Measurements from ENCODE around the gene NHEJ1.

Gene NHEJ1

GRCh38 chr2:219168932-219169331 is 8.3 kb upstream of the NHEJ1 start:
- no peak overlapping the region for H3K4me2 ChIP-seq (ENCODE audit: low read length)
- H3K36me3 ChIP-seq (ENCODE audit: control insufficient read depth, low read length): peaks cover 26% of the 10 kb centered on the region
- TF ChIP-seq EZH2phosphoT487 (IDR thresholded peaks at IDR 0.05; ENCODE audit: borderline replicate concordance, low read length) (no peak), CTCF (IDR thresholded peaks at IDR 0.05; ENCODE audit: low read depth, low read length, poor library complexity, severe bottlenecking) (no peak)
- no peak overlapping the region for H3K27ac ChIP-seq (ENCODE audit: low read depth, low read length)
- no peaks in the 10 kb centered on the region for H4K20me1 ChIP-seq (ENCODE audit: control insufficient read depth, insufficient read depth, low read depth, low read length)
- no peaks in the 10 kb centered on the region for H3K27me3 ChIP-seq (ENCODE audit: control insufficient read depth, low read length)
- no peaks in the 10 kb centered on the region for H3K4me1 ChIP-seq (ENCODE audit: control insufficient read depth, low read length)
- no peaks in the 10 kb centered on the region for H3K9me3 ChIP-seq (ENCODE audit: control insufficient read depth, insufficient read depth, low read length)
- no peak overlapping the region for H3K4me3 ChIP-seq (ENCODE audit: low read length)
- peaks cover 7% of the 10 kb centered on the region; the same call in 1 of the 2 replicates for H3F3A ChIP-seq (ENCODE audit: control insufficient read depth, insufficient read depth)
- H3K9me2 ChIP-seq (replicated peaks; ENCODE audit: control insufficient read depth, low read length): no peaks in the 10 kb centered on the region
- H3K79me2 ChIP-seq (ENCODE audit: control insufficient read depth, low read length): no peaks in the 10 kb centered on the region

GRCh38 chr2:219168526-219168925 is 7.9 kb upstream of the NHEJ1 start:
- no peaks in the 10 kb centered on the region for H4K20me1 ChIP-seq (ENCODE audit: control insufficient read depth, insufficient read depth, low read depth, low read length)
- peaks cover 7% of the 10 kb centered on the region; the same call in 1 of the 2 replicates for H3F3A ChIP-seq (ENCODE audit: control insufficient read depth, insufficient read depth)
- peaks cover 22% of the 10 kb centered on the region for H3K36me3 ChIP-seq (ENCODE audit: control insufficient read depth, low read length)
- H3K27me3 ChIP-seq (ENCODE audit: control insufficient read depth, low read length): no peaks in the 10 kb centered on the region
- H3K79me2 ChIP-seq (ENCODE audit: control insufficient read depth, low read length): no peaks in the 10 kb centered on the region
- no peak overlapping the region for H3K4me2 ChIP-seq (ENCODE audit: low read length)
- no peak overlapping the region for H3K4me3 ChIP-seq (ENCODE audit: low read length)
- H3K9me3 ChIP-seq (ENCODE audit: control insufficient read depth, insufficient read depth, low read length): no peaks in the 10 kb centered on the region
- no peaks in the 10 kb centered on the region for H3K4me1 ChIP-seq (ENCODE audit: control insufficient read depth, low read length)
- no peak overlapping the region for H3K27ac ChIP-seq (ENCODE audit: low read depth, low read length)
- H3K9me2 ChIP-seq (replicated peaks; ENCODE audit: control insufficient read depth, low read length): no peaks in the 10 kb centered on the region
- TF ChIP-seq EZH2phosphoT487 (IDR thresholded peaks at IDR 0.05; ENCODE audit: borderline replicate concordance, low read length) (no peak), CTCF (IDR thresholded peaks at IDR 0.05; ENCODE audit: low read depth, low read length, poor library complexity, severe bottlenecking) (no peak)

DNA sequence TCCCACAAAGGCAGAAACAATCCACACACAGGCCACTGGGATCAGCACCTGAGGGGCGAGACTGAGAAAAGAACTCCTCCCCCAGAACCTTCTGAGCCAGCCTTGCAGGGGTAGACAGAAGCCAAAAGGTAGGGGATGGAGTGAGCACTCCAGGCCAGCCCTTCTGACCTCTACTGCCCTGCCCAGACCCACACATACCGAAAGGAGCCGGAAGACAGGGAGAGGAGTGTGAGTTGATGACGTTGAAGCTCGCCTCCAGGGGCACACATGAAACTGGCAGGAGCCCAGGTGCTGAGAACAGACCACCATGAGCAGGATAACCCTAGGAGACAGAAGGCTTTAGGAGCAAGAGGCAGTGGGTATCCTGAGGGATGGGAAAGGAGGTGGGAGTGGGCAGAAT is 7.4 kb upstream of the NHEJ1 start:
- Histone ChIP-seq H4K20me1 (ENCODE audit: control insufficient read depth, insufficient read depth, low read depth, low read length) (no peaks in the 10 kb centered on the region), H3K4me1 (ENCODE audit: control insufficient read depth, low read length) (no peaks in the 10 kb centered on the region)
- TF ChIP-seq CTCF (IDR thresholded peaks at IDR 0.05; ENCODE audit: low read depth, low read length, poor library complexity, severe bottlenecking) (no peak), EZH2phosphoT487 (IDR thresholded peaks at IDR 0.05; ENCODE audit: borderline replicate concordance, low read length) (no peak)

More for the DNA sequence above, 7.4 kb upstream of the NHEJ1 start:
- Histone ChIP-seq H3K79me2 (ENCODE audit: control insufficient read depth, low read length) (no peaks in the 10 kb centered on the region), H3K27me3 (ENCODE audit: control insufficient read depth, low read length) (no peaks in the 10 kb centered on the region), H3K9me3 (ENCODE audit: control insufficient read depth, insufficient read depth, low read length) (no peaks in the 10 kb centered on the region), H3K4me3 (ENCODE audit: low read length) (no peak overlapping the region), H3K4me2 (ENCODE audit: low read length) (no peak overlapping the region), H3K27ac (ENCODE audit: low read depth, low read length) (no peak overlapping the region), H3K36me3 (ENCODE audit: control insufficient read depth, low read length) (peaks cover 19% of the 10 kb centered on the region), H3F3A (ENCODE audit: control insufficient read depth, insufficient read depth) (peaks cover 7% of the 10 kb centered on the region; the same call in 1 of the 2 replicates), H3K9me2 (replicated peaks; ENCODE audit: control insufficient read depth, low read length) (no peaks in the 10 kb centered on the region)

Measured in DOHH2 (cell line).